Measurements from ENCODE around the gene ADGRA1.

ADGRA1 gene

DNA sequence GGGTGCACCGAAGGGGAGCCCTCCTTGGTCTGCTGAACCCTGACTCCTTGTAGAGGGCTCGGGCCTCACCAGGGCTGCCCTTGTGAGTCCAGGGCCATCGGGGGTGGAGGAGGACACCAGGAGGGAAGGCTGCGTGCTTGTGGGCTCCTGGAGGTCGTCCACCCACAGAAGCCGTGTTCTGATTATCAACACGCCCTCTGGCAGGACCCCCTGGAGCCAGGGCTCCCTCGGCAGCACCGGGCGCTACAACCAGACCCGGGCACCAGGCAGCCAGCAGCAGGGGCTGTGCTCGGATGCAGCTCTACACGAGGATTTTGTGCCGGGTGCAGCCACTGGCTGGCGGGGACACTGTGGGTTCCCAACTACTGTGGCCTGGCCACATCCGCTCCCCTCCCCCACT, 6.1 kb upstream of the ADGRA1 start:
- TF ChIP-seq, protein P1, sequence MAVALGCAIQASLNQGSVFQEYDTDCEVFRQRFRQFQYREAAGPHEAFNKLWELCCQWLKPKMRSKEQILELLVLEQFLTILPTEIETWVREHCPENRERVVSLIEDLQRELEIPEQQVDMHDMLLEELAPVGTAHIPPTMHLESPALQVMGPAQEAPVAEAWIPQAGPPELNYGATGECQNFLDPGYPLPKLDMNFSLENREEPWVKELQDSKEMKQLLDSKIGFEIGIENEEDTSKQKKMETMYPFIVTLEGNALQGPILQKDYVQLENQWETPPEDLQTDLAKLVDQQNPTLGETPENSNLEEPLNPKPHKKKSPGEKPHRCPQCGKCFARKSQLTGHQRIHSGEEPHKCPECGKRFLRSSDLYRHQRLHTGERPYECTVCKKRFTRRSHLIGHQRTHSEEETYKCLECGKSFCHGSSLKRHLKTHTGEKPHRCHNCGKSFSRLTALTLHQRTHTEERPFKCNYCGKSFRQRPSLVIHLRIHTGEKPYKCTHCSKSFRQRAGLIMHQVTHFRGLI (tag by site-specific recombination; IDR thresholded peaks at IDR 0.05): no peak
- TF ChIP-seq MZF1 (tag by site-specific recombination; IDR thresholded peaks at IDR 0.05; ENCODE audit: borderline replicate concordance) (no peak), ZNF341 (tag by site-specific recombination; IDR thresholded peaks at IDR 0.05; ENCODE audit: low read depth) (no peak), ZSCAN30 (tag by site-specific recombination; IDR thresholded peaks at IDR 0.05) (no peak), ZNF274 (IDR thresholded peaks at IDR 0.05; ENCODE audit: low read length) (no peak), ZNF274 (tag by site-specific recombination; IDR thresholded peaks at IDR 0.05; ENCODE audit: borderline replicate concordance) (no peak), GLIS2 (tag by site-specific recombination; IDR thresholded peaks at IDR 0.05) (no peak), ZNF354C (tag by site-specific recombination; IDR thresholded peaks at IDR 0.05; ENCODE audit: borderline replicate concordance, low read depth) (no peak), ZBTB1 (tag by site-specific recombination; IDR thresholded peaks at IDR 0.05) (no peak), ZNF624 (tag by site-specific recombination; IDR thresholded peaks at IDR 0.05) (no peak)
- TF ChIP-seq, protein P2, sequence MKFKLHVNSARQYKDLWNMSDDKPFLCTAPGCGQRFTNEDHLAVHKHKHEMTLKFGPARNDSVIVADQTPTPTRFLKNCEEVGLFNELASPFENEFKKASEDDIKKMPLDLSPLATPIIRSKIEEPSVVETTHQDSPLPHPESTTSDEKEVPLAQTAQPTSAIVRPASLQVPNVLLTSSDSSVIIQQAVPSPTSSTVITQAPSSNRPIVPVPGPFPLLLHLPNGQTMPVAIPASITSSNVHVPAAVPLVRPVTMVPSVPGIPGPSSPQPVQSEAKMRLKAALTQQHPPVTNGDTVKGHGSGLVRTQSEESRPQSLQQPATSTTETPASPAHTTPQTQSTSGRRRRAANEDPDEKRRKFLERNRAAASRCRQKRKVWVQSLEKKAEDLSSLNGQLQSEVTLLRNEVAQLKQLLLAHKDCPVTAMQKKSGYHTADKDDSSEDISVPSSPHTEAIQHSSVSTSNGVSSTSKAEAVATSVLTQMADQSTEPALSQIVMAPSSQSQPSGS (tag by site-specific recombination; IDR thresholded peaks at IDR 0.05; ENCODE audit: low read depth): no peak
- TF ChIP-seq, protein P3, sequence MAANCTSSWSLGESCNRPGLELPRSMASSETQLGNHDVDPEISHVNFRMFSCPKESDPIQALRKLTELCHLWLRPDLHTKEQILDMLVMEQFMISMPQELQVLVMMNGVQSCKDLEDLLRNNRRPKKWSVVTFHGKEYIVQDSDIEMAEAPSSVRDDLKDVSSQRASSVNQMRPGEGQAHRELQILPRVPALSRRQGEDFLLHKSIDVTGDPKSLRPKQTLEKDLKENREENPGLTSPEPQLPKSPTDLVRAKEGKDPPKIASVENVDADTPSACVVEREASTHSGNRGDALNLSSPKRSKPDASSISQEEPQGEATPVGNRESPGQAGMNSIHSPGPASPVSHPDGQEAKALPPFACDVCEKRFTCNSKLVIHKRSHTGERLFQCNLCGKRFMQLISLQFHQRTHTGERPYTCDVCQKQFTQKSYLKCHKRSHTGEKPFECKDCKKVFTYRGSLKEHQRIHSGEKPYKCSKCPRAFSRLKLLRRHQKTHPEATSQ (tag by site-specific recombination; IDR thresholded peaks at IDR 0.05): no peak
- Histone ChIP-seq H3K4me1 (ENCODE audit: control insufficient read depth, insufficient read depth, low read length) (no peaks in the 10 kb centered on the region), H3K27ac (ENCODE audit: extremely low read depth, low read depth, low read length) (no peak overlapping the region), H3K36me3 (ENCODE audit: control insufficient read depth in 2 of 2, insufficient read depth in 1 of 2, low read length in 2 of 2) (no peaks in the 10 kb centered on the region), H3K4me3 (ENCODE audit: low read depth, low read length) (no peak overlapping the region), H3K9me3 (ENCODE audit: control insufficient read depth, insufficient read depth, low read depth, low read length) (no peaks in the 10 kb centered on the region)
- ChIA-PET POLR2A (no interaction called here), CTCF (no interaction called here)

- H3K36me3 ChIP-seq (ENCODE audit: control insufficient read depth in 2 of 2, insufficient read depth in 1 of 2, low read length in 2 of 2): no peaks in the 10 kb centered on the region
- ChIA-PET POLR2A (no interaction called here), CTCF (no interaction called here)
- no peak overlapping the region for H3K27ac ChIP-seq (ENCODE audit: extremely low read depth, low read depth, low read length)
- H3K4me3 ChIP-seq (ENCODE audit: low read depth, low read length): no peak overlapping the region
- H3K4me1 ChIP-seq (ENCODE audit: control insufficient read depth, insufficient read depth, low read length): no peaks in the 10 kb centered on the region
- H3K9me3 ChIP-seq (ENCODE audit: control insufficient read depth, insufficient read depth, low read depth, low read length): no peaks in the 10 kb centered on the region
- TF ChIP-seq, protein P4, sequence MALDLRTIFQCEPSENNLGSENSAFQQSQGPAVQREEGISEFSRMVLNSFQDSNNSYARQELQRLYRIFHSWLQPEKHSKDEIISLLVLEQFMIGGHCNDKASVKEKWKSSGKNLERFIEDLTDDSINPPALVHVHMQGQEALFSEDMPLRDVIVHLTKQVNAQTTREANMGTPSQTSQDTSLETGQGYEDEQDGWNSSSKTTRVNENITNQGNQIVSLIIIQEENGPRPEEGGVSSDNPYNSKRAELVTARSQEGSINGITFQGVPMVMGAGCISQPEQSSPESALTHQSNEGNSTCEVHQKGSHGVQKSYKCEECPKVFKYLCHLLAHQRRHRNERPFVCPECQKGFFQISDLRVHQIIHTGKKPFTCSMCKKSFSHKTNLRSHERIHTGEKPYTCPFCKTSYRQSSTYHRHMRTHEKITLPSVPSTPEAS (tag by site-specific recombination; IDR thresholded peaks at IDR 0.05): no peak
- no peak for TF ChIP-seq ZNF37A (tag by site-specific recombination; IDR thresholded peaks at IDR 0.05)
- no peak for TF ChIP-seq ZNF488 (tag by site-specific recombination; IDR thresholded peaks at IDR 0.05)
- TF ChIP-seq ZNF677 (tag by site-specific recombination; IDR thresholded peaks at IDR 0.05): no peak
- TF ChIP-seq ZNF514 (tag by site-specific recombination; IDR thresholded peaks at IDR 0.05): no peak
- TF ChIP-seq ZNF19 (tag by site-specific recombination; IDR thresholded peaks at IDR 0.05; ENCODE audit: low read depth): no peak
- TF ChIP-seq ZNF23 (tag by site-specific recombination; IDR thresholded peaks at IDR 0.05; ENCODE audit: borderline replicate concordance): no peak
- no peak for TF ChIP-seq ZNF121 (tag by site-specific recombination; IDR thresholded peaks at IDR 0.05)
- TF ChIP-seq INSM2 (tag by site-specific recombination; IDR thresholded peaks at IDR 0.05): no peak
- no peak for TF ChIP-seq ZNF544 (tag by site-specific recombination; IDR thresholded peaks at IDR 0.05)
- TF ChIP-seq ZBTB21 (tag by site-specific recombination; IDR thresholded peaks at IDR 0.05): no peak
- TF ChIP-seq ZXDB (tag by site-specific recombination; IDR thresholded peaks at IDR 0.05): no peak
- TF ChIP-seq ZNF169 (tag by site-specific recombination; IDR thresholded peaks at IDR 0.05): no peak
- TF ChIP-seq ZNF560 (tag by site-specific recombination; IDR thresholded peaks at IDR 0.05; ENCODE audit: borderline replicate concordance): no peak
- TF ChIP-seq ZNF785 (tag by site-specific recombination; IDR thresholded peaks at IDR 0.05): no peak
- no peak for TF ChIP-seq TCF7L2 (IDR thresholded peaks at IDR 0.05; ENCODE audit: borderline replicate concordance, low read depth, low read length)
- TF ChIP-seq ZNF157 (tag by site-specific recombination; IDR thresholded peaks at IDR 0.05): no peak
Observed at GRCh38 chr10:133082685-133083421, 4.9 kb upstream of the ADGRA1 start.
